DMS53 (cell line): ENCODE results near the gene TSPAN32.

Experiments used
- DNase-seq: peaks from one replicate; lab custom pipeline; 2025; lab: John Stamatoyannopoulos, UW

Gene TSPAN32

GRCh38 chr11:2289350-2289749, 12.5 kb upstream of the TSPAN32 start:
- DNase-seq: no peak

- DNase-seq: no peak
These were observed 12.0 kb upstream of the TSPAN32 start for GRCh38 chr11:2289859-2290258.

- DNase-seq: peak; percentile 74
These were observed 11.4 kb upstream of the TSPAN32 start for GRCh38 chr11:2290351-2290841.

DNA sequence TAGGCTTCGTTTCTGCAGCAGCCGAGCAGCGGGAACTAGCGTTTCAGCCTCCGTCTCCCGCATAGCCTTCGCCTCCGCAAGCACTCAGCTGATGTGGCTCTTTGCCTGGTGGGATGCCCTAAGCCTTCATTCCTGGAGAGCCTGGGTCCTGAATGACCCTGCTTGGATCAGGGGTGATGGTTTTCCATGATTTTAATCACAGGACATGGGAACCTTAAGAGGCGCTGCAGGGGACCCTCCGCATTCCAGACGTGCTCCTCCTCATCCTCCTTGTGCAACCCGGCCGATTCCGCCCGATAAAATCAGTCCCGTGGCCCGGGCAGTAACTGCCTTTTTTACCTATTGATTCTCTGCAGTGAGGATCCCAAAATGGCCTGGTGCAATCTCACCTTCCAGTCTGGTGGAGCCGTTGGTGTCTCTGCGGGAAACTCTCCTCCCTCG, 8.3 kb upstream of the TSPAN32 start:
- DNase-seq: no peak

DNA sequence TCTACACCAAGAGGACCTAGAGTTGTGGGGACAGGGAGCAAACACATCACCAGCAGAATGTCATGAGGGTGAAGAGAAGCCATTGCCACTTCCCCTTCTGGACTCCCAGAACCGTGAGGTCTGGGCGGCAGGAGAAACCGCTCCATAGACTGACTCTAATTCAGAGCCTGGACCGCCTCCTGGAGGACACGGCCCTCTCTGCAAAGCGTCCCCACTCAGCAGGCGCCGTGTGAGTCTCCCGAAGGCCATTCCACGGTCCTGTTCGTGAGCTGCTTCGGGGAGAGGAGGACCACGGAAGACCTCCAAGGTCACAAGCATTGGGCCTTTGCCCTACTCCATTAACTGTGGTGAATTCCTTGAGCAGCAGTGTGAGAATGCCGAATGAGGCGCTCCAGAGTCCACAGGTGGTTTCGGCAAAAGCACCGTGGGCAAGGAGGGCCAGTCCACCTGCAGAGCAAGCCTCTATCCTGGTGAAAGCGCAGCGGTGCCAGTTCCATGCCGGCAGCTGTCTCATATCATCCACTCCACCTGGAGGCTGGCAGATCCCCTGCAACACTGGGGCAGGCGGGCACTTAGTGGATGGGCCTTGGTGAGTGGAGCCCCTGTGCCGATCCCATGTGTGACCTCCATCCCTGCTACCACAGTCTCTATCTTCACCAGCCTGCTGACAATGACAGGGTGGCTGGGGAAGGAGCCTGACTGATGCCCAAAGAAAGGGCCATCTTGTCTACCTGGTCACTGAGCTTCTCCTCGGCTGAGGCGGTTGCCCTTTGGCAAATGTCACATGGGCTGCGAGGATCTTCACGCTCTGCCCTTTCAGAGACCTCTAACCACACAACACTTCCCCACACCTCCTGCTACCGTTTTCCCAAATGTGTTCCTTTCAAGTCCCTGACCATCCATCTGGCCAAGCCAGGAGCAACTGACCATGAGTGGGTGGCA, 7.6 kb upstream of the TSPAN32 start:
- peak; percentile 40 for DNase-seq

GRCh38 chr11:2294926-2295290, 6.9 kb upstream of the TSPAN32 start:
- DNase-seq: no peak

GRCh38 chr11:2295971-2296912, 5.6 kb upstream of the TSPAN32 start:
- DNase-seq: no peak

DNA sequence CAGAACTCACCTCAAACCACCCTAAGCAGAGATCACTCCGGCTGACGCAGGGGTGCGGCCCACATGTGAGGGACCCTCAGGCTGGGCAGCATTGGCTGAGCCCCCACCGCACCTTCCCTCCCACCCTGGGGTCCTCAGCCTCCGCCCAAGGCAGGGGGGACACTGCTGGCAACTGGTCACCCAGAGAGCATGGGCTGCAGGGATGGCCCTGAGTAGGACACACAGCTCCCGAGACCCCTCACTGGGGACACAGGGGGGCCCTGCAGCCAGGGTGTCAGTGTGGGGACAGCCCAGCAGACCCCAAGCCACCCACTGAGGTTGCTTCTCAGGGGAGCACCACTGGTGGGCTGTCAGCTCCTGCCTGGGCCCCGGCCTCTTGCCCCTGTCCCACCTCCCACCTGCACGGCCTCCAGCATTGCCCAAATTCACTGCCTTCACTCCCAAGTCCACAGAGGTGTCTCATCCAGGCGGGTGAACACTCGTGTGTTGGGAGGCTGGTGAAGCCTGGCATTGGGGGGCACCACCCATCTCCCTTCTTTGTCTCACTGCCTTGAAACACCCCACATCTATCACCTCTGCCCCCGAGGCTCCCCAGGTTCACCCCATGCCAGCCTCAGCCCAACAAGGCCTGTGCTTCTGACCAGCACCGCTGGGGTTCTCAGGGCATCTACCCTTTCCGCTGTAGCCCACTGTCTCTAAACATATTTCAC, 4.7 kb upstream of the TSPAN32 start:
- no peak for DNase-seq

DNA sequence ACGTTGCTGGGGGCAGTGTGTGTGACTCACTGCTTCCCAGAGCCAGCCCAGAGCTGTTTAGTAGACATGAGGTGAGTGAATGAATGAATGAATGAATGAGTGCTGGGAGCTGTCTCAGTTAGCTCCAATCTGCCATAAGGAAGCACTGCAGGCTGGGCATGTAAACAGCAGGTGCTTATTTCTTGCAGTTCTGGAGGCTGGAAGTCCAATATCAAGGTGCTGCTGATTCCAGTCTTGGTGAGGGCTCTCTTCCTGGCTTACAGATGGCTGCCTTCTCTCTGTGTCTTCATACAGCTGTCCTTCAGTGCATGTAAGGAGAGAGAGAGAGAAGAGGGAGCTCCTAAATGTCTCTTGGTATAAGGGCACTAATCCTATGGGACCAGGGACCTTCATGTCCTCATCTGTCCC, 4.2 kb upstream of the TSPAN32 start:
- no peak for DNase-seq

- DNase-seq: no peak
These were observed 3.5 kb upstream of the TSPAN32 start for GRCh38 chr11:2298131-2298794.

DNA sequence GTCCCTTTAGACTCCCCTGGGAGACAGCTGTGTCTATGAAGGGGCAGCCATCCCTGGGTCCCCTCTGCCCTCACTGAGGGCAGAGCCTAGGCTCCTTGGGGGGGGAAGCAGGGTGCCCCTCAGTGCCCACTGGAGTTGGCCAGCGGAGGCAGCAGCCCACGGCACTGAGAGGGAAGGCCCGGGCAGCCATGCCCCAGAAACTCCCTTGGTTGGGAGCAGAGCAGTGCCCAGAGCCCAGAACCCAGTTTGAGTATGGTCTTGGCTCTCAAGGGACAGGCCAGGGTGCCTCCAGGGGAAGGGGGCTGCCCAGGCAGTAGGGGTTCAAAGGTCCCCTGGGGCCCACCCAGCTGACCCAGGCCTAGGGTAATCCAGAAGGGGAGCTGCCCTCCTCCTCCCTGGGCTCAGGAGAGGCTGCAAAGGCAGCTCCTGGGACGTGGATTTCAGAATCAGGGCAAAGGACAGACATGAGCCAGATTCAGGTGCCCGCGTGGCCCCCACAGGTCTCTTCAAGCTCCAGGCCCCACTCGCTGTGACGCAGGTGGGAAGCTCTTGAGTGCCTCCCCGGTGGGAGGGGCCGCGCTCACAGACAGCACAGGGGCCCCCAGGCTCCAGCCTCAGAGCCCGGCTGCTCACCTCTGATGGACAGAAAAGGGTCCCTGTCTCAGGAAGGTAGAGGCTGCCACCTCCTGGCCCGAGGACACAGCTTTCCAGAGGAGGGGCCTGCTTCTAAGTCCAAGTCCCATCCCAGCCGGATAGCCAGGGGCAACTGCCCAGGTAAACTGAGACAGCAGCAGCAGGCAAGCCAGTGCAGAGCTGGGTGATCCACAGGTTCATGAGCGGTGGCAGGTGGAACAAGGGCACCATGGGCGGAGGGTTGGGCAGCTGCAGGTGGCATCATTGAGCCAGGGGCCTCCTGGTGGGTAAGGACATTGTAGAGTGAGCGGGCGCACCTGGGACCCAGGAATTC, 2.7 kb upstream of the TSPAN32 start:
- DNase-seq: peak; percentile 91

DNA sequence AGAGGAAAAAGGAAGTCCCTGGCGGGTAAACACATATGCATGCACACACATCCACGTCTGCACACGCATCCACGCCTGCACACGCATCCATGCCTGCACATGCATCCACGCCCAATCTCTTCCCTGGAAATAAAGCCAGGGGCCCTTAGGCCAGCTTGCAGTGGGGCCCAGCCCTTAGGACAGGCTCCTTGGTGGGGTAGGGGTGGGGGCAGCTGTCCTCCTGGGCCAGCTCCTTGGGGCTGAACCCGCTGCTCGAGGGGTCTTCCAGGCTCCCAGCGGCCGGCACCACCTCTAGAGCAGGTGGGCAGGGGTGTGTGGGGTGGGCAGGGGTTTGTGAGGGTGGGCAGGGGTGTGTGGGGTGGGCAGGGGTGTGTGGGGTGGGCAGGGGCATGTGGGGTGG, 2.0 kb upstream of the TSPAN32 start:
- DNase-seq: no peak

- no peak for DNase-seq
These were observed 1.4 kb upstream of the TSPAN32 start for GRCh38 chr11:2300290-2300935.

DNA sequence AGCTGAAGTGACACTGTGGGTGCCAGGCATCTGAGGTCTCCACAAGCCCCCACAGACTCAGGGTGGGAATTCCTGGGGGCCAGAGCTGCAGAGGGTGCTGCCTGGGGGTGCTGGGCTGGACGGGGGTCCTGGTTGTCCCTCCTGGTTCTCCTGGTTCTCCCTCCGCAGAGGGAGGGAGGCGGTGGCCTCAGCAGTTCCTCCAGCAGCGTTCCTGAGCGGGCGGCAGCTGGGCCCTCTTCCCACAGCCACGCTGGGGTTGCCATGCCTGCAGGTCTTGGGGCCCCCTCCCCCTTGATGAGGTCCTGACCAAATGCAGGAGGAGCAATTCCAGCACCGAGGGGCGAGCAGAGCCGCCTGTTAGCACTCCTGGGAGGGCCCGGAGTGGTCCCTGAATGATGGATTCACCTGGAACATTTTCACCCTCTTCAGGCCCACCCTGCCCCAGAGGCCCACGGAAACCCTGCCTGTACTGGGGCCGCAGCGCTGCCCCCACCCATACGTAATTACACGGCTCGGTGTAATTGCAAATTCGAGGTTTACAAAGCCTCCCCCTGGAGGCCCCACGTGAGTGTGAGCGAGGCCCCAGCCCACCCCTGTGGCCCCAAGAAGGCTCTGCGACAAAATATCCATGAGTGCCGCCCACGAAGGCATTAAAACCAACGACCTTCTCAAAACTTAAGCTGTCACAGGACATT, 730 bp upstream of the TSPAN32 start:
- no peak for DNase-seq

GRCh38 chr11:2302306-2302895, 588 bp downstream of the TSPAN32 start:
- no peak for DNase-seq

GRCh38 chr11:2302896-2303626, 1.2 kb downstream of the TSPAN32 start:
- no peak for DNase-seq

DNA sequence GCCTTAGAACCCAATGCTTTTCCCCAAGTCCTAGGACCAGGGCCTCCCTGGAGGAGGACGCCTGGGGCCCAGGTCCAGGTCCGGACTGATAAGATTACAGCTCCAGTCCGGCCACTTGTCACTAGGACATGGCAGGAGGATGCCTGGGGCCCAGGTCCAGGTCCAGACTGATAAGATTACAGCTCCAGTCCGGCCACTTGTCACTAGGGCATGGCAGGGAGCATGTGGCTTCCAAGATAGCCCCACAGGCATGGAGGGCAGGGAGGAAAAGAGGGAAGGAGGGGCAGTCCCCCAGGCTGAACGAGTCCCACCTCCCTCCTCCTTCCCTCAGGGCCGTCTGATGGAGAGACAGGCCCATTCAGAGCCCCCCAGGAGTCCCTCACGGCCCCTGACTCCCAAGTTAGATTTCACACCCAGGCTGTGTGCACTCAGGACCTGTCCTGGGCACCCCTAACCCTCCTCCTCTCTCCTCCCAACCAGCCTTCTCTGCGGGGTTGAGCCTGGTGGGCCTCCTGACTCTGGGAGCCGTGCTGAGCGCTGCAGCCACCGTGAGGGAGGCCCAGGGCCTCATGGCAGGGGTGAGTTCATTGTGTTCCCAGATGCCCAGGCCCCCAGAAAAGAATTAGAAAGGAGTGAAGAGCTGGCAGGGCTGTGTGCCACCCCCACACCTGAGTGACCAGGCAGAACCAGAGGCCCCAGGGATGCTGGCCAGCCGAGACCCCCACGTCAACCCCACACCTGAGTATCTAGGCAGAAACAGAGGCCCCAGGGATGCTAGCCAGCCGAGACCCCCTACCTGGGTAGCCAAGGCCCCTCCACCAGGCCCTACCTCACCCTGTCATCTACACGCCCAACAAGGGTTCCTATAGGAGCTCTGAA, 2.1 kb downstream of the TSPAN32 start:
- DNase-seq: no peak
